GM23248 (cell line): Measurements from ENCODE around the gene CTAGE9.
"Not testable (repeated sequence)": the region's sequence is repeated elsewhere in the genome, so short reads cannot be mapped to it uniquely, and the experiment has no call there.

Experiments
- EZH2 ChIP-seq: fragments of 200-600 bp; sonication (generic); IDR thresholded peaks from 2 replicates; pipeline ENCODE4 v1.6.1; 2018; ENCODE audit warnings: antibody characterized with exemption, mild to moderate bottlenecking; ENCODE audit not compliant: insufficient read depth, poor library complexity, severe bottlenecking
- EZH2phosphoT487 ChIP-seq: fragments of 200-600 bp; sonication (generic); IDR thresholded peaks from 2 replicates; pipeline ENCODE4 v1.6.1; 2018; ENCODE audit warnings: antibody characterized with exemption, moderate library complexity, mild to moderate bottlenecking, low read depth; ENCODE audit not compliant: insufficient read depth

- not testable (repeated sequence) for TF ChIP-seq EZH2, EZH2phosphoT487
Observed at GRCh38 chr6:131700851-131701250, 10.0 kb downstream of the CTAGE9 start.
